ENCODE results near the gene NDFIP1.

GRCh38 chr5:142151436-142152383 lies 43.1 kb downstream of the NDFIP1 start:
- TF ChIP-seq RAD21 (IDR thresholded peaks at IDR 0.05; ENCODE audit: low read length) (peak; percentile 95), POLR2A (IDR thresholded peaks at IDR 0.05; ENCODE audit: low read depth, low read length) (no peak), CEBPB (IDR thresholded peaks at IDR 0.05; ENCODE audit: low read depth, low read length) (no peak), MAZ (IDR thresholded peaks at IDR 0.05; ENCODE audit: borderline replicate concordance, low read depth, low read length) (no peak), MAFK (IDR thresholded peaks at IDR 0.05; ENCODE audit: low read depth, low read length) (no peak), RFX5 (IDR thresholded peaks at IDR 0.05; ENCODE audit: low read depth, low read length) (no peak), ELK1 (IDR thresholded peaks at IDR 0.05; ENCODE audit: borderline replicate concordance, low read depth, low read length) (no peak), SMC3 (IDR thresholded peaks at IDR 0.05; ENCODE audit: low read depth, low read length) (peak; percentile 90), MXI1 (IDR thresholded peaks at IDR 0.05; ENCODE audit: borderline replicate concordance, low read depth, low read length) (no peak), NFE2L2 (IDR thresholded peaks at IDR 0.05; ENCODE audit: low read depth, low read length) (no peak), CHD1 (IDR thresholded peaks at IDR 0.05; ENCODE audit: low read depth, low read length) (no peak)
- TF ChIP-seq, protein P1, sequence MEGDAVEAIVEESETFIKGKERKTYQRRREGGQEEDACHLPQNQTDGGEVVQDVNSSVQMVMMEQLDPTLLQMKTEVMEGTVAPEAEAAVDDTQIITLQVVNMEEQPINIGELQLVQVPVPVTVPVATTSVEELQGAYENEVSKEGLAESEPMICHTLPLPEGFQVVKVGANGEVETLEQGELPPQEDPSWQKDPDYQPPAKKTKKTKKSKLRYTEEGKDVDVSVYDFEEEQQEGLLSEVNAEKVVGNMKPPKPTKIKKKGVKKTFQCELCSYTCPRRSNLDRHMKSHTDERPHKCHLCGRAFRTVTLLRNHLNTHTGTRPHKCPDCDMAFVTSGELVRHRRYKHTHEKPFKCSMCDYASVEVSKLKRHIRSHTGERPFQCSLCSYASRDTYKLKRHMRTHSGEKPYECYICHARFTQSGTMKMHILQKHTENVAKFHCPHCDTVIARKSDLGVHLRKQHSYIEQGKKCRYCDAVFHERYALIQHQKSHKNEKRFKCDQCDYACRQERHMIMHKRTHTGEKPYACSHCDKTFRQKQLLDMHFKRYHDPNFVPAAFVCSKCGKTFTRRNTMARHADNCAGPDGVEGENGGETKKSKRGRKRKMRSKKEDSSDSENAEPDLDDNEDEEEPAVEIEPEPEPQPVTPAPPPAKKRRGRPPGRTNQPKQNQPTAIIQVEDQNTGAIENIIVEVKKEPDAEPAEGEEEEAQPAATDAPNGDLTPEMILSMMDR (conservative IDR thresholded peaks at IDR 0.05; ENCODE audit: low read depth, low read length) = peak; percentile 97
- TF ChIP-seq, protein P2, sequence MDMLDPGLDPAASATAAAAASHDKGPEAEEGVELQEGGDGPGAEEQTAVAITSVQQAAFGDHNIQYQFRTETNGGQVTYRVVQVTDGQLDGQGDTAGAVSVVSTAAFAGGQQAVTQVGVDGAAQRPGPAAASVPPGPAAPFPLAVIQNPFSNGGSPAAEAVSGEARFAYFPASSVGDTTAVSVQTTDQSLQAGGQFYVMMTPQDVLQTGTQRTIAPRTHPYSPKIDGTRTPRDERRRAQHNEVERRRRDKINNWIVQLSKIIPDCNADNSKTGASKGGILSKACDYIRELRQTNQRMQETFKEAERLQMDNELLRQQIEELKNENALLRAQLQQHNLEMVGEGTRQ (IDR thresholded peaks at IDR 0.05; ENCODE audit: low read depth, low read length) = no peak
